HEK293 (cell line): ENCODE data around the gene POU2AF1.

ENCODE experiments used
- CTCF ChIA-PET: fragments of 350-600 bp; formaldehyde crosslinking; extraction: SDS; loops from one replicate; lab custom pipeline; 2021; ENCODE audit warnings: antibody characterized with exemption; lab: Yijun Ruan, JAX
- POLR2A ChIA-PET: fragments of 300-600 bp; formaldehyde crosslinking; extraction: SDS; loops from one replicate; lab custom pipeline; 2020; ENCODE audit warnings: antibody characterized with exemption, inconsistent platforms; lab: Yijun Ruan, JAX
- H3K27ac ChIP-seq: fragments of 200-500 bp; sonication (Bioruptor generic); 2 replicates; pipeline ENCODE4 v1.5.1; 2014; ENCODE audit warnings: low read depth, low read length, control low read depth, inconsistent platforms; ENCODE audit errors: extremely low read depth
- H3K36me3 ChIP-seq, 2 experiments: fragments of 200-500 bp in 1 of 2; sonication (Bioruptor generic) in 1 of 2; 1 replicate in 1 of 2; 2 replicates in 1 of 2; pipeline ENCODE4 v1.5.1; 2014 to 2017; ENCODE audit warnings: inconsistent platforms in 2 of 2, low read length in 2 of 2; ENCODE audit not compliant: control insufficient read depth in 2 of 2, insufficient read depth in 1 of 2
- H3K4me1 ChIP-seq: fragments of 200-500 bp; sonication (Bioruptor generic); 2 replicates; pipeline ENCODE4 v1.5.1; 2014; ENCODE audit warnings: mild to moderate bottlenecking, low read length, inconsistent platforms; ENCODE audit not compliant: control insufficient read depth, insufficient read depth
- H3K4me3 ChIP-seq: 2 replicates; pipeline ENCODE4 v1.5.1; 2011; ENCODE audit warnings: low read depth, mild to moderate bottlenecking, control low read depth, low read length, moderate library complexity
- H3K9me3 ChIP-seq: fragments of 200-500 bp; sonication (Bioruptor generic); 2 replicates; pipeline ENCODE4 v1.5.1; 2014; ENCODE audit warnings: low read depth, low read length, inconsistent platforms; ENCODE audit not compliant: control insufficient read depth, insufficient read depth
- EGR2 ChIP-seq: fragments of 450-650 bp; formaldehyde crosslinking; IDR thresholded peaks from 2 replicates; pipeline ENCODE4 v1.5.1; 2016; ENCODE audit warnings: low read depth, missing biosample characterization, missing genetic modification characterization
- FEZF1 ChIP-seq: fragments of 450-650 bp; formaldehyde crosslinking; IDR thresholded peaks from 2 replicates; pipeline ENCODE4 v1.5.1; 2016; ENCODE audit warnings: missing biosample characterization, missing genetic modification characterization
- GLIS2 ChIP-seq: fragments of 450-650 bp; formaldehyde crosslinking; IDR thresholded peaks from 2 replicates; pipeline ENCODE4 v1.5.1; 2016; ENCODE audit warnings: missing biosample characterization, missing genetic modification characterization
- HOXA7 ChIP-seq: sonication (generic); formaldehyde crosslinking; IDR thresholded peaks from 2 replicates; pipeline ENCODE4 v1.8.1; 2022; ENCODE audit warnings: missing genetic modification reagents, borderline replicate concordance
- HOXD13 ChIP-seq: sonication (generic); formaldehyde crosslinking; IDR thresholded peaks from 2 replicates; pipeline ENCODE4 v1.8.0; 2022; ENCODE audit warnings: missing genetic modification reagents, borderline replicate concordance
- IKZF3 ChIP-seq: fragments of 450-650 bp; IDR thresholded peaks from 2 replicates; pipeline ENCODE4 v1.5.0; 2018; ENCODE audit warnings: missing biosample characterization, mild to moderate bottlenecking, missing genetic modification characterization, moderate library complexity
- KLF9 ChIP-seq: fragments of 450-650 bp; formaldehyde crosslinking; IDR thresholded peaks from 2 replicates; pipeline ENCODE4 v1.5.1; 2016; ENCODE audit warnings: missing biosample characterization, missing genetic modification characterization, low read depth
- MEIS1 ChIP-seq: sonication (generic); formaldehyde crosslinking; IDR thresholded peaks from 2 replicates; pipeline ENCODE4 v1.8.1; 2022; ENCODE audit warnings: missing genetic modification reagents, mild to moderate bottlenecking, borderline replicate concordance
- RBAK ChIP-seq: fragments of 450-650 bp; formaldehyde crosslinking; IDR thresholded peaks from 2 replicates; pipeline ENCODE4 v1.5.1; 2016; ENCODE audit warnings: missing biosample characterization, missing genetic modification characterization
- ZFP37 ChIP-seq: fragments of 450-650 bp; formaldehyde crosslinking; IDR thresholded peaks from 2 replicates; pipeline ENCODE4 v1.5.1; 2016; ENCODE audit warnings: missing biosample characterization, missing genetic modification characterization
- ZNF132 ChIP-seq: fragments of 450-650 bp; formaldehyde crosslinking; IDR thresholded peaks from 2 replicates; pipeline ENCODE4 v1.5.1; 2017; ENCODE audit warnings: missing biosample characterization, missing genetic modification characterization, borderline replicate concordance
- ZNF248 ChIP-seq: fragments of 450-650 bp; formaldehyde crosslinking; IDR thresholded peaks from 2 replicates; pipeline ENCODE4 v1.5.1; 2017; ENCODE audit warnings: missing biosample characterization, missing genetic modification characterization
- ZNF335 ChIP-seq: fragments of 450-650 bp; formaldehyde crosslinking; conservative IDR thresholded peaks from 2 replicates; pipeline ENCODE4 v1.5.1; 2016; ENCODE audit warnings: missing biosample characterization, missing genetic modification characterization
- ZNF521 ChIP-seq: fragments of 450-650 bp; formaldehyde crosslinking; IDR thresholded peaks from 2 replicates; pipeline ENCODE4 v1.5.1; 2017; ENCODE audit warnings: missing biosample characterization, mild to moderate bottlenecking, missing genetic modification characterization
- ZNF529 ChIP-seq: fragments of 450-650 bp; formaldehyde crosslinking; IDR thresholded peaks from 2 replicates; pipeline ENCODE4 v1.5.1; 2017; ENCODE audit warnings: missing genetic modification characterization, missing biosample characterization; ENCODE audit not compliant: insufficient replicate concordance
- ZXDB ChIP-seq: fragments of 450-650 bp; formaldehyde crosslinking; IDR thresholded peaks from 2 replicates; pipeline ENCODE4 v1.5.1; 2016; ENCODE audit warnings: missing biosample characterization, missing genetic modification characterization
- TF ChIP-seq, protein P1 (sequence below): fragments of 450-650 bp; formaldehyde crosslinking; conservative IDR thresholded peaks from 2 replicates; pipeline ENCODE4 v1.5.1; 2016; ENCODE audit warnings: low read depth, missing biosample characterization, missing genetic modification characterization
- TF ChIP-seq, protein P2 (sequence below): fragments of 450-650 bp; formaldehyde crosslinking; IDR thresholded peaks from 2 replicates; pipeline ENCODE4 v1.5.1; 2016; ENCODE audit warnings: missing biosample characterization, missing genetic modification characterization, borderline replicate concordance
- TF ChIP-seq, protein P3 (sequence below): fragments of 450-650 bp; formaldehyde crosslinking; IDR thresholded peaks from 2 replicates; pipeline ENCODE4 v1.5.1; 2016; ENCODE audit warnings: missing biosample characterization, missing genetic modification characterization

The POU2AF1 gene

DNA sequence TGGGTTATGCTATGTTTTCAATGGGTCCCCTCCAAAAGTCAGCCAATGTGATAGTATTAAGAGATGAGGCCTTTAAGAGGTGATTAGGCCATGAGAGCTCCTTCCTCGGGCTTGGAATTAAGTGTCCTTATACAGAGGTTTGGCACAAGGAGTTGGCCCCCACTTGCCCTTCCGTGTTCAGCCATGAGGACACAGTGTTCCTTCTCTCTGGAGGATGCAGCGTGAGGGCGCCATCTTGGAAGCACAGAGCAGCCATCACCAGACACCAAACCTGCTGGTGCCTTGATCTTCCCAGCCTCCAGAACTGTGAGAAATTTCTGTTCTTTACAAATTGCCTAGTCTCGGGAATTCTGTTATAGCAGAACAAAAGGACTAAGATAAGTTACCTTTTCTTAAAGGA lies 53.8 kb downstream of the POU2AF1 start (continued):
- TF ChIP-seq, protein P1, sequence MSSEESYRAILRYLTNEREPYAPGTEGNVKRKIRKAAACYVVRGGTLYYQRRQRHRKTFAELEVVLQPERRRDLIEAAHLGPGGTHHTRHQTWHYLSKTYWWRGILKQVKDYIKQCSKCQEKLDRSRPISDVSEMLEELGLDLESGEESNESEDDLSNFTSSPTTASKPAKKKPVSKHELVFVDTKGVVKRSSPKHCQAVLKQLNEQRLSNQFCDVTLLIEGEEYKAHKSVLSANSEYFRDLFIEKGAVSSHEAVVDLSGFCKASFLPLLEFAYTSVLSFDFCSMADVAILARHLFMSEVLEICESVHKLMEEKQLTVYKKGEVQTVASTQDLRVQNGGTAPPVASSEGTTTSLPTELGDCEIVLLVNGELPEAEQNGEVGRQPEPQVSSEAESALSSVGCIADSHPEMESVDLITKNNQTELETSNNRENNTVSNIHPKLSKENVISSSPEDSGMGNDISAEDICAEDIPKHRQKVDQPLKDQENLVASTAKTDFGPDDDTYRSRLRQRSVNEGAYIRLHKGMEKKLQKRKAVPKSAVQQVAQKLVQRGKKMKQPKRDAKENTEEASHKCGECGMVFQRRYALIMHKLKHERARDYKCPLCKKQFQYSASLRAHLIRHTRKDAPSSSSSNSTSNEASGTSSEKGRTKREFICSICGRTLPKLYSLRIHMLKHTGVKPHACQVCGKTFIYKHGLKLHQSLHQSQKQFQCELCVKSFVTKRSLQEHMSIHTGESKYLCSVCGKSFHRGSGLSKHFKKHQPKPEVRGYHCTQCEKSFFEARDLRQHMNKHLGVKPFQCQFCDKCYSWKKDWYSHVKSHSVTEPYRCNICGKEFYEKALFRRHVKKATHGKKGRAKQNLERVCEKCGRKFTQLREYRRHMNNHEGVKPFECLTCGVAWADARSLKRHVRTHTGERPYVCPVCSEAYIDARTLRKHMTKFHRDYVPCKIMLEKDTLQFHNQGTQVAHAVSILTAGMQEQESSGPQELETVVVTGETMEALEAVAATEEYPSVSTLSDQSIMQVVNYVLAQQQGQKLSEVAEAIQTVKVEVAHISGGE (tag by site-specific recombination) = no peak
- TF ChIP-seq MEIS1 (CRISPR knock-in tag) (no peak), EGR2 (tag by site-specific recombination) (no peak)
- TF ChIP-seq, protein P2, sequence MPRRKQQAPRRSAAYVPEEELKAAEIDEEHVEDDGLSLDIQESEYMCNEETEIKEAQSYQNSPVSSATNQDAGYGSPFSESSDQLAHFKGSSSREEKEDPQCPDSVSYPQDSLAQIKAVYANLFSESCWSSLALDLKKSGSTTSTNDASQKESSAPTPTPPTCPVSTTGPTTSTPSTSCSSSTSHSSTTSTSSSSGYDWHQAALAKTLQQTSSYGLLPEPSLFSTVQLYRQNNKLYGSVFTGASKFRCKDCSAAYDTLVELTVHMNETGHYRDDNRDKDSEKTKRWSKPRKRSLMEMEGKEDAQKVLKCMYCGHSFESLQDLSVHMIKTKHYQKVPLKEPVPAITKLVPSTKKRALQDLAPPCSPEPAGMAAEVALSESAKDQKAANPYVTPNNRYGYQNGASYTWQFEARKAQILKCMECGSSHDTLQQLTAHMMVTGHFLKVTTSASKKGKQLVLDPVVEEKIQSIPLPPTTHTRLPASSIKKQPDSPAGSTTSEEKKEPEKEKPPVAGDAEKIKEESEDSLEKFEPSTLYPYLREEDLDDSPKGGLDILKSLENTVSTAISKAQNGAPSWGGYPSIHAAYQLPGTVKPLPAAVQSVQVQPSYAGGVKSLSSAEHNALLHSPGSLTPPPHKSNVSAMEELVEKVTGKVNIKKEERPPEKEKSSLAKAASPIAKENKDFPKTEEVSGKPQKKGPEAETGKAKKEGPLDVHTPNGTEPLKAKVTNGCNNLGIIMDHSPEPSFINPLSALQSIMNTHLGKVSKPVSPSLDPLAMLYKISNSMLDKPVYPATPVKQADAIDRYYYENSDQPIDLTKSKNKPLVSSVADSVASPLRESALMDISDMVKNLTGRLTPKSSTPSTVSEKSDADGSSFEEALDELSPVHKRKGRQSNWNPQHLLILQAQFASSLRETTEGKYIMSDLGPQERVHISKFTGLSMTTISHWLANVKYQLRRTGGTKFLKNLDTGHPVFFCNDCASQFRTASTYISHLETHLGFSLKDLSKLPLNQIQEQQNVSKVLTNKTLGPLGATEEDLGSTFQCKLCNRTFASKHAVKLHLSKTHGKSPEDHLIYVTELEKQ (tag by site-specific recombination) = no peak

DNA sequence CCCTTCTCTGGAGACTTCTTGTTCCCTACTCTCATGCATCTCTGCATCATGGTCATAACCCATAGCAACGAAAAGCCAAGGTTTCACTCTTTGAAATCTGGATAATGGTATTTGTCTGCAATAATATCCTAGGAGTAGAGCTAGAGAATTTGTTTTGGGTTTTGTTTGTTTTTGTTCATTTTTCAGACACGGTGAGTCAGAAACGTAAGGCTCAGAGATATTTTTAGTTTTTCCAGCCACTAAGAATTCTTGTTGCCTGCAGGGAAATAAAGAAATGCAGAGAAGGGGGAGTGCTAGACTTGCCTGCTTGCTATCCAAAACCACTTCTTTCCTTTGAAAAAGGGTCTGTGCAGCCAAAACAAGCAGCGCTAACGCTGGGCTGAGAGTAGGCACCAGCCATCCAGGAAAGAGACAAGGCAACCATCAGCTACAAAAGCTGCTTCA lies 54.8 kb downstream of the POU2AF1 start:
- POLR2A ChIA-PET = no interaction called here
- no peaks in the 10 kb centered on the region for H3K36me3 ChIP-seq
- H3K27ac ChIP-seq = no peak overlapping the region
- CTCF ChIA-PET = interaction anchor here (0.6 to 0.7 kb wide), 2 partner anchors 41 to 1124 kb away, joined by 3 read pairs; no protein-coding TSS in a partner anchor
- H3K4me1 ChIP-seq = no peaks in the 10 kb centered on the region
- H3K4me3 ChIP-seq = no peak overlapping the region
- TF ChIP-seq HOXA7 = no peak
- TF ChIP-seq GLIS2 (tag by site-specific recombination) = no peak
- TF ChIP-seq, all 188 proteins: peak for 0
- no peaks in the 10 kb centered on the region for H3K9me3 ChIP-seq

DNA sequence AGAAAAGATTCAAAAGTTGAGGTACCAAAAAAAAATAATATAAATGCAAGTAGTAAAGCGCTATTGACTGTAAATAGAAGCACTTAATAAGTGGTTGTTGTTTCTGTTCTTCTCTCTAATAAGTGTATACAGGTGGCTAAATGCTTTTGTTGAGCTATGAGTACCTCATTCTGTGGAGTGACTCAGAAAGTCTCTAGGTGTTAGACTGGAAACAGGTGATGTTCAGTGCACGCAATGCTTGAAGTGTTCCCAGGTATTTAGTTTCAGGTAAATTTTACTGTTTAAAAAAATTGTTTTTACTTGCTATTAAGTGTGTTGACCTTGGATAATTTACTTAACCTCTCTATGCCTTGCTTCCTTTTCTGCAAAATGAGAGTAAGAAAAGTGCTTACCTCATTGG lies 56.5 kb downstream of the POU2AF1 start:
- Histone ChIP-seq H3K27ac (no peak overlapping the region), H3K9me3 (no peaks in the 10 kb centered on the region), H3K4me1 (no peaks in the 10 kb centered on the region), H3K4me3 (no peak overlapping the region), H3K36me3 (no peaks in the 10 kb centered on the region)
- TF ChIP-seq ZNF521 (tag by site-specific recombination) (no peak), MEIS1 (CRISPR knock-in tag) (no peak), ZNF248 (tag by site-specific recombination) (no peak), ZXDB (tag by site-specific recombination) (no peak), ZFP37 (tag by site-specific recombination) (no peak), ZNF132 (no peak), ZNF529 (tag by site-specific recombination) (no peak), IKZF3 (tag by site-specific recombination) (no peak), FEZF1 (no peak), KLF9 (tag by site-specific recombination) (no peak), HOXD13 (CRISPR knock-in tag) (no peak), ZNF335 (tag by site-specific recombination) (no peak), EGR2 (tag by site-specific recombination) (no peak), RBAK (no peak)
- TF ChIP-seq, protein P3, sequence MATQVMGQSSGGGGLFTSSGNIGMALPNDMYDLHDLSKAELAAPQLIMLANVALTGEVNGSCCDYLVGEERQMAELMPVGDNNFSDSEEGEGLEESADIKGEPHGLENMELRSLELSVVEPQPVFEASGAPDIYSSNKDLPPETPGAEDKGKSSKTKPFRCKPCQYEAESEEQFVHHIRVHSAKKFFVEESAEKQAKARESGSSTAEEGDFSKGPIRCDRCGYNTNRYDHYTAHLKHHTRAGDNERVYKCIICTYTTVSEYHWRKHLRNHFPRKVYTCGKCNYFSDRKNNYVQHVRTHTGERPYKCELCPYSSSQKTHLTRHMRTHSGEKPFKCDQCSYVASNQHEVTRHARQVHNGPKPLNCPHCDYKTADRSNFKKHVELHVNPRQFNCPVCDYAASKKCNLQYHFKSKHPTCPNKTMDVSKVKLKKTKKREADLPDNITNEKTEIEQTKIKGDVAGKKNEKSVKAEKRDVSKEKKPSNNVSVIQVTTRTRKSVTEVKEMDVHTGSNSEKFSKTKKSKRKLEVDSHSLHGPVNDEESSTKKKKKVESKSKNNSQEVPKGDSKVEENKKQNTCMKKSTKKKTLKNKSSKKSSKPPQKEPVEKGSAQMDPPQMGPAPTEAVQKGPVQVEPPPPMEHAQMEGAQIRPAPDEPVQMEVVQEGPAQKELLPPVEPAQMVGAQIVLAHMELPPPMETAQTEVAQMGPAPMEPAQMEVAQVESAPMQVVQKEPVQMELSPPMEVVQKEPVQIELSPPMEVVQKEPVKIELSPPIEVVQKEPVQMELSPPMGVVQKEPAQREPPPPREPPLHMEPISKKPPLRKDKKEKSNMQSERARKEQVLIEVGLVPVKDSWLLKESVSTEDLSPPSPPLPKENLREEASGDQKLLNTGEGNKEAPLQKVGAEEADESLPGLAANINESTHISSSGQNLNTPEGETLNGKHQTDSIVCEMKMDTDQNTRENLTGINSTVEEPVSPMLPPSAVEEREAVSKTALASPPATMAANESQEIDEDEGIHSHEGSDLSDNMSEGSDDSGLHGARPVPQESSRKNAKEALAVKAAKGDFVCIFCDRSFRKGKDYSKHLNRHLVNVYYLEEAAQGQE (tag by site-specific recombination) = no peak
- POLR2A ChIA-PET = no interaction called here
- CTCF ChIA-PET = no interaction called here
